Measurements from ENCODE around the gene TPGS1.

Gene TPGS1

GRCh38 chr19:567296-567900 lies 60.1 kb downstream of the TPGS1 start:
- no peak overlapping the region for H3K27ac ChIP-seq (replicated peaks; ENCODE audit: low read length)
- H3K79me1 ChIP-seq (ENCODE audit: low read depth, low read length) = no peaks in the 10 kb centered on the region
- H3K4ac ChIP-seq (ENCODE audit: low read length) = no peak overlapping the region
- H3K14ac ChIP-seq (ENCODE audit: low read length) = no peak overlapping the region
- no peak overlapping the region for H2AK5ac ChIP-seq (ENCODE audit: low read depth, low read length)
- no peaks in the 10 kb centered on the region for H3K27me3 ChIP-seq (ENCODE audit: control insufficient read depth in 3 of 3, insufficient read depth in 3 of 3, low read depth in 1 of 3, low read length in 3 of 3)
- H4K8ac ChIP-seq (ENCODE audit: low read depth, low read length) = no peak overlapping the region
- H2AFZ ChIP-seq (ENCODE audit: low read length) = no peak overlapping the region
- no peak overlapping the region for H3K9ac ChIP-seq (ENCODE audit: low read depth, low read length, poor library complexity)
- H3K4me2 ChIP-seq (ENCODE audit: insufficient read depth, low read length, poor library complexity, severe bottlenecking) = no peak overlapping the region
- no peaks in the 10 kb centered on the region for H3K4me1 ChIP-seq (ENCODE audit: control insufficient read depth in 2 of 2, insufficient read depth in 1 of 2, low read depth in 1 of 2, low read length in 2 of 2)
- H3K4me3 ChIP-seq (ENCODE audit: low read length in 2 of 2) = no peak overlapping the region
- H2BK15ac ChIP-seq (ENCODE audit: low read length) = no peak overlapping the region
- H3K18ac ChIP-seq (ENCODE audit: low read length) = no peak overlapping the region
- no peak overlapping the region for H4K91ac ChIP-seq (ENCODE audit: low read depth, low read length, poor library complexity)
- peaks cover 2 to 4% of the 10 kb centered on the region in 2 donors for H3K9me3 ChIP-seq (replicated peaks in 1 of 2; ENCODE audit: control insufficient read depth in 2 of 2, insufficient read depth in 1 of 2, low read depth in 1 of 2, low read length in 2 of 2)
- no CpG with 5 or more reads among the region's 22 CpGs for WGBS, 2 donors (ENCODE audit: extremely low coverage in 2 of 2, insufficient read length in 2 of 2, insufficient replicate concordance in 1 of 2)
- H2BK12ac ChIP-seq (ENCODE audit: low read length) = no peak overlapping the region
- H3K36me3 ChIP-seq (replicated peaks in 1 of 2; ENCODE audit: control insufficient read depth in 2 of 2, insufficient read depth in 2 of 2, low read length in 2 of 2) = peaks cover 10 to 15% of the 10 kb centered on the region in 2 donors
- H3K23ac ChIP-seq (ENCODE audit: low read depth, low read length, poor library complexity) = no peak overlapping the region
- H2BK5ac ChIP-seq (ENCODE audit: low read length) = no peak overlapping the region
- H2BK120ac ChIP-seq (ENCODE audit: low read depth, low read length) = no peak overlapping the region
- no peak for DNase-seq (ENCODE audit: low spot score)

Measured in neuronal stem cell (in vitro differentiated cells).